Heart left ventricle (tissue), 13 donors: ENCODE results near the gene PPEF2.

Source experiments
- CTCF ChIP-seq, 12 donors: fragments of 200-600 bp; sonication (generic) in 4 of 12; IDR thresholded peaks; one replicate each; pipeline versions ENCODE4 v1.5.0 to v1.8.0; 2018 to 2022; ENCODE audit warnings: antibody characterized with exemption in 12 of 12, mild to moderate bottlenecking in 5 of 12
- POLR2A ChIP-seq, 2 donors: fragments of 450-650 bp; IDR thresholded peaks; one replicate each; pipeline ENCODE4 v1.6.1; 2017; ENCODE audit warnings: antibody characterized with exemption in 2 of 2, mild to moderate bottlenecking in 2 of 2, moderate library complexity in 2 of 2
- donor health status: ischemic (EF 13 %, LVEDD 7.1; RV severe dilation, severe dysfunction).
- donor health status: DM: no; HTN: yes; CAD: no.
- donor health status: DM: no; HTN: no; CAD: no.
- donor health status: ischemic (EF 25% LVEDD 6.9; RV normal size, moderate dysfunction).
- donor health status: ischemic (EF 25% LVEDD 5.7; RV mildly dilated, moderate dysfunction).
- donor health status: ischemic (EF 35%, LVEDD 5.7; RV mildly dilated, moderate dysfunction).
- donor health status: nonischemic (EF 11% LVEDD 7.7; RV severe dilation, severe dysfunction).
- donor health status: DM: yes; HTN: yes; CAD: no.
- donor health status: PGD.
- donor health status: ischemic (EF 29% LVEDD 5.4; RV normal size, mild dysfunction).
- donor health status: nonischemic (EF 23%, LVEDD 6.1; RV moderate dilation, normal function).

GRCh38 chr4:75817901-75818300, 84.4 kb downstream of the PPEF2 start:
- TF ChIP-seq CTCF (IDR thresholded peaks at IDR 0.05) (no peak), POLR2A (IDR thresholded peaks at IDR 0.05) (no peak)
